HG02759 (cell line): ENCODE results near the gene RPL12.
"Not testable (repeated sequence)": the region's sequence is repeated elsewhere in the genome, so short reads cannot be mapped to it uniquely, and the experiment has no call there.

Experiments
- ATAC-seq: cut with Tn5 transposase; IDR thresholded peaks from one replicate; pipeline ENCODE4 v1.9.1; 2021; ENCODE audit warnings: mild to moderate bottlenecking, moderate library complexity; ENCODE audit not compliant: unreplicated experiment

The RPL12 gene

DNA sequence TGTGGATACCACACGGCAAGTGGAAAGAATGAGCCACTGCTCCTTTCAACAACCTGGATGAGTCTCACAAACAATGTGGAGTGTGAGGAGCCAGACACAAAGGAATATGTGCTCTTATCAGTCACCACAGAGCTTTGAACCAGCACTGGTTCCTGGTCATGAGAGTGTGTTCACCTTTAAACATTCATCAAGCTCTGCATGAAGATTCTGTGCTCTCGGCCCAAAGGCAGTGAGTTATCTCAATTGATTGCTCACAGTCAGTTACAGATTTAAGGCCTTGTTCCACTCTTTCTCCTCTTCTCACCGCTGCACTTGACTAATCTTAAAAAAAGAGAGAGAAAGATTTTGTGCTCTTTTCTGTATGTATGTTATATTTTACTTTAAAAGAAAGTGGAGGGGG is 19.5 kb upstream of the RPL12 start:
- no peak for ATAC-seq

DNA sequence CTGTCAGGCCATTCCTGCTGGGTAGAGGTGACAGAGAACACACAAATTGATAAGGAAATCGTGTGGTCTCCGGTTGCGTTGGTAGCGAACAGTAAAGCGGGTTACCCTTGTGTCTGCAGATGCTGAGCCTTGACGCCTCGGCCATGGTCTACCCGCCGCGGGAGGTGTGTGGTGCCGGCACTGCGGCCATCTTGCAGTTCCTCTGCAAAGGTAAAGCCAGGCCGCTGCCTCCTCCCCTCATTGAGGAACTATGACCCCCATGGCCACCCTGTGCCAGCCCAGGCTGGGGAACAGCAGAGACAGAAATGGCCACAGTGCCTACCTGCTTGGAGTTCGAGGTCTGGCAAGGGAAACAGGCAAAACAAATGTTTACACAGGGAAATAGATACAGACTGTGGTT is 16.4 kb upstream of the RPL12 start:
- no peak for ATAC-seq

DNA sequence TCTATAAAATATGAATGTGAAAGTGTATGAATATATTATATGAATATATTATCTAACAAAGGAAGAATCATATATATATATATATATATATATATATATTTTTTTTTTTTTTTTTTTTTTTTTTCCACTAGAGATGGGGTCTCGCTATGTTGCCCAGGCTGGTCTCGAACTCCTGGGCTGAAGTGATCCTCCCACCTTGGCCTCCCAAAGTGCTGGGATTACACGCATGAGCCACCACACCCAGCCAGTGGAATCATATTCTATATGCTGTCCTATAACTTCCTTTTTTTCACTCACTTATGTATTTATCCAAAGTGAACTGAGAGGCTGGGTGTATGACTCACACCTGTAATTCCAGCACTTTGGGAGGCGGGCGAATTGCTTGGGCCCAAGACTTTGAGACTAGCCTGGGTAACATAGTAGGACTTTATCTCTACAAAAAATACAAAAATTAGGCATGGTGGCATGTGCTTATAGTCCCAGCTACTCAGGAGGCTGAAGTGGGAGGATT is 15.3 kb upstream of the RPL12 start:
- not testable (repeated sequence) for ATAC-seq

DNA sequence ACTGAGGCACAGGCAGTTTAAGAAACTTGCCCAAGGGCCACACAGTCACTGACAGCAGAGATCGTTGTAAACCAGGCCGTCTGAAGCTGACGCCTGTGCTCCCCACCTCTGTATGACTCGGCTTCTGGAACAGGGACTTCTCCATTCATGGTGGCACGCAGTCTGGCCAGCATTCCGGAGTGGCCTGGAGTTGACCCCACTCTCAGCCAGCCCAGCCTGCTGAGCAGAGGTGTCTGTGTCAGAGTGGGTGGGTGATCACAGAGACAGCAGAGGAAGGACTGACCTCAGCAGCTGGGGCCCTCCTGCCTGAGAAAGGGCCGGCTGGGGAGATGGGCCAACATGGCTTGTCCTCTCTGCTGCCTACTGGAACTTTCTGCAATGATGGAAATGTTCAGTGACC is 12.7 kb upstream of the RPL12 start:
- no peak for ATAC-seq

DNA sequence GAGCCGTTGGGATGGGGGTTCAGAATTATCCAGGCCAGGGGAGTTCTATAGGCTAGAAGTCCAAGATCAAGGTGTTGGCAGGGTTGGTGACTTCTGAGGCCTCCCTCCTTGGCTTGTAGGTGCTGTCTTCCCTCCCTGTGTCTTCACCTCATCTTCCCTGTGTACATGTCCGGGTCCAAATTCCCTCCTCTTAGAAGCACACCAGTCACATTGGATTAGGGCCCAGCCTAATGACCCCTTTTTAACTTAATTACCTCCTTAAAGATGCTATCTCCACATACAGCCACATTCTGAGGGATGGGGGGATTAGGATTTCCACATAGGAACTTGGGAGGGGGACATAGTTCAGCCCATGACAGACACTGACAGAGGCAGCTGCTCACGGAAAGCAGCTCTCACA is 12.2 kb upstream of the RPL12 start:
- ATAC-seq, result no peak

DNA sequence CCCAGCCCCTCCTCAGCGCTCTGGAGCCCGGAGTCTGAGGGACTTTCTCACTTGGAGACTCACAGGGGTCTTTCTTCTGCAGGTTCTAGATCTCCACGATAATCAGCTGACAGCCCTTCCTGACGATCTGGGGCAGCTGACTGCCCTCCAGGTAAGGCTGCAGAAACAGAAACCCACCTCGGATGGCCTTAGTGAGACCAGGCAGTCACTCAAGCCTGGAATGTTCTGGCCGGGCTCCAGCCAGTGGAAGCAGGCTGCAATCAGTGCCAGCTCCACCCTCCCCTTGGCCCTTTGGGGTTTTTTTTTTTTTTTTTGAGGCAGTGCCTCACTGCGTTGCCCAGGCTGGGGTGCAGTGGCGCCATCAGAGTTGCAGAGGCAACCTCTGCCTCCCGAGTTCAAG is 7.7 kb upstream of the RPL12 start:
- no peak for ATAC-seq

DNA sequence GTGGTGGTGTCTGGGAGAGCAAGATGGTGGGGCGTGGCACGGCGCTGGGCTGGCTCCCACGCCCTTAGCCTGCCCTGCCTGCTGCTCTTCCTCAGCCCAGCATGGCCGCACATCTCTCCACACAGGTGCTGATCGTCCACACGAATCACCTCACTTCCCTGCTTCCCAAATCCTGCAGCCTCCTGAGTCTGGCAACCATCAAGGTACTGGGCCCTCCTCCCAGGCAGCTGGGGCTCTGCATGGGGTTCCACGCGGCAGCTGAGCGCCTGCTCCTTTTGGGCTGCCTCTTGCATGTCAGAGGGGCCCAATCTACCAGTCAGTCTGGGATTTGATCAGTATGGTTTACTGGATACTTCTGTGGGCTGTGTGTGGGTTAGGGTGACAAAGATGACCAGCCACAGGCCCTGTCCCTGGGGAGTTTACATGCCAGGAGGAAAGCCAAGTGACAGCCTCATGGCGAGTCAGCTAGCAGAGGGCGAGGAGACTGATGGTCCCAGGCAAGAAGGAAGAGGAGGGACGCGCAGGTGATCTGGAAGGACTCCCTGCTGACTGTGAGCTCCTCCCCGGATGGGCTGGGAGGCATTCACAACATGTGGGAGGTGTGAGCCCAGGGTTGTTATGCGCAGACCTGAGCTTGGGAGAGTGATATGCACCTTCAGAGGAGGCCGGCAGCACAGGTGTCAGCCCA is 6.1 kb upstream of the RPL12 start:
- ATAC-seq, result no peak

DNA sequence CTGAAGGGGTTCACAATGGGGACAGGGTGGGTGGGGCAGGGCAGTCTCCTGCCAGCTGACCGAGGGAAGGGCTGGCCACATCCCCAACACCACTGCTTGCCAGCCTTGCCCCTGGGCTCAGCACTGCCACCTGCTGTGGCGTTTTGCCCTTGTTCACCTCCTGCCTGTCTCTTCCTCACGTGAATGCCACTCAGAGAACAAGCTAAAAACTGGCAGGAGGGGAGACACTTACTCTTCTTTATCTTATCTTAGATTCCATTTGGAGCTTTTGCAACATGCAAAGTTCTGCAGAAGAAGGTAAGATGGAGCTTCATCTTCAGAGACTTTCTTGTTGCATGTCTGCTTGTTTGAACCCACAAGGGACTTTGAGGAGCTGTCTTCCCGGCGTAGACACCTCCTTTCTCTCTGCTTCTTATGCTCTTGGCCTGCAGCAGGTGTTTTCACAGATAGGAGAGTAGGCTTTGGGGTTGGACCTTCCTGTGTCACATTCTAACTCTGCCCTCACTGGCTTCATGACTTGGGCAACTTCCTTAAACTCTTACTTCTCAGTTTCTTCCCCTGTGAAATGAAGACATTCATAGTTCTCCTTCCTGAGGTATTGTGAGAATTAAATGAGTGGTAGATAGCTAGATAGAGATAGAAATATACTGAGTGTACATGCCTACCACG is 4.3 kb upstream of the RPL12 start:
- no peak for ATAC-seq

DNA sequence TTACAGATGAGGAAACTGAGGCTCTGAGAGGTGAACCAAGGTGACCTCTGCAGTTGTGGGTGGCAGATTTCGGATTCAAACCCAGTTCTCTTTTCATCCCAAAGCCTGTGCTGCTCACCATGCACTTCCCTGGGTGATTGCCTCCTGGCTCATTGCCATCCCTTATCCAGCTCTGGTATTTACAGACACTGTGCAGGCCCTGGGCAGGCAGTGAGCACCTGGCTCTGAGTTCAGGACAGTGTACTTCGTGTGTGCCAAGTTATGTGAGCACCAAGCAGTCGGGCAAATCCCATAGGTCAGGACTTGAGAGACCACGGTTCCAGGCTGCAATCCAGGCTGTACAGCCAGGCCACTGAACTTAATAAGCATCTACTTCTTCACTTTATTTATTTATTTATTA is 1.5 kb upstream of the RPL12 start:
- ATAC-seq, result no peak

DNA sequence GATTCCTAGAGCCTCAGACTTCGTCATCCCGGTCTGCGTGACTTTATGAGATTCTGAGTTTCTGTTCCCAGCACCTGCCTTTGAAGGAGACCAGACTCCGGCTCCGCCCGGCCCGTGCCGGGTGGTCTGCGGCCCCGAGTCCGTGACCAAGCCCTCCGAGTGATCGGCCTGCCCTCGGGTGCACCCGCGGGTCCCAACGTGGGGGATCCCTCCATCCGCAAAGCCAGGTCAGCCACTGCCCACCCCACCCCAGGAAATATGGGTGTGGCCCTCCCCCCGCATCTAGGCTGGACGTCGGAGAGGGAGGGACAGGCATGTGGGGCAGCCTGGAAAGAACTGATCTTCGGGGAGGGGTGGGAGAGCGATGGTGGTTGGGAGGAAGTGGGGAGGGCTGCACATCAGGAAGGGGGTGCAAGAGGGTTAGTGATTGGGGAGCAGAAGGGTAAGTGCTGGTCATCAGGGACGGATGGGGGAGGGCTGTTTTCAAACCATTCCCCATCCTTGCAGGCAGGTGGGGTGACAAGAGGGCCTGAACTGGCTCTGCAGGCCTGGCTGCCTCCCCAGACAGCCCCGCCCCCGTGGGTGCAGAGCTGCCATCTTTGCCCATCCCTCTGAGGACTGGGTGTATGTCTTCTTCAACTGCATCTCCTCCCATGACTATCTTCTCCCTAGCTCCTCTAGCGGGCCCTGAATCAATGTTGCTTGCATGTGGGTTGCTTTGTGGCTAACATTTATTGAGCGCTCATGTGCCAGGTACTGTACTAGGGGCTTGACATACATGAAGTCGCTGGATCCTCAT is 851 bp upstream of the RPL12 start:
- peak; percentile 4 for ATAC-seq

DNA sequence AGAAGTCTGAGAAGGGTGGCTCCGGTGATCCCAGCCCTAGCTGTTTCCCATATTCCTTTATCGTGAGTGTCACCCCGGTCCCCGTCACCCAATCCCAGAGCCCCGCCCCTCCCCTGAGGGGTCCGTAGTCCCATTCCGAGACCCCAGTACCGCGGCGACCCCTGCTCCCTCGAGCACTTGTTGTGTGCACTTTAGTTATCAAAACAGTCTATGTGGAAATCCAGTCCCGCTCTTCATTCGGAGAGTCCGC is 327 bp upstream of the RPL12 start:
- no peak for ATAC-seq

DNA sequence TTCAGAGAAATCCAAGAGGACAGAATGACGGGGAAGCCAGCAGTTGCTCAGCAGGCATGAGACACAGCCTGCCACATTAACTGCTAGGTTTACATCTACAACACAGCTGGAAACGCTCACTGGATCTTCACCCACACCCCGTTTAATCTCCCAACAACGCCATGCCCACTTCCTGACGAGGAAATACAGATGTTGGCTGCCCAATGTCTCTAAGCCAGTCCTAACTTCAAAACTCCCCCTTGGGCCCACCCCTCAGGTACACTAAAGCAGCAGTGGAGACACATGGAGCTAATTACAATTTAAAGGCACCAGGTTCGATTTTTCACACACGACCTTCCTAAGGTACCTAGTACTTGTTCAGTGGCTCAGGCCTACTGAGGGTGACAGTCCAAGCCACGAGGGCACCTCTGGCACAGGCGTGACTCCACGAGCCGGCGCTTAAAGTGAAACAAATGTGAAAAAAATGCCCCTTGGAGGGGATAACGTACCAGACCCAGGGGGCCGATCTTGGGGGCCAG is 904 bp downstream of the RPL12 start:
- no peak for ATAC-seq

DNA sequence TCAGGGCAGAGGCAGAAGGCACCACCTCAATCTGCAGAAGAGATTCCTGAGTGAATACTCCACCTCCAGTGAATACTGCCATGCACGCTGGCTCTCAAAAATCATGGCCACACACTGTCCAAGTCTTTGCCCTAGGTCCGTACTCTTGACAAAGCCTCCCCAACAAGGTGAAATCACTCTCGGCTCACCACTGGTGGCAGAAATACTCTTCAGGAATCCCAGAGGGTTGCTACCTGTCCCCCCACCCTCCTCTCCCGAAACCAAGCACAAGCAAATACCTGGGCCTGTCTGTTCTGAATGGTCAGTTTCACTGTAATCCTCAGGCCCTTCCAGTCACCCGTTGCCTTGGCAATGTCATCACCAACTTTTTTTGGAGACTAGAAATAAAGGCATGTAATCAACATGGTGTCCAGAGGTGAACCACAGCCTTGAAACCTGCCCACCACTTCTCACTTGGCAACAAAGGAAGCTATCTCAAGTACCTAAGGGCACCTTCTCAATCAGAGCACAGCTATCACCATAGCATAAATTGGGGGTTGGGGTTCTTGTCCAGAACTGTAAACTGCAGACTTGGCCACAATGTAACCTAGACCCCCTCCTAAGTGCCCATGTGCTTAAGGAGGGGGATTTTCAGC is 1.8 kb downstream of the RPL12 start:
- ATAC-seq, result no peak

DNA sequence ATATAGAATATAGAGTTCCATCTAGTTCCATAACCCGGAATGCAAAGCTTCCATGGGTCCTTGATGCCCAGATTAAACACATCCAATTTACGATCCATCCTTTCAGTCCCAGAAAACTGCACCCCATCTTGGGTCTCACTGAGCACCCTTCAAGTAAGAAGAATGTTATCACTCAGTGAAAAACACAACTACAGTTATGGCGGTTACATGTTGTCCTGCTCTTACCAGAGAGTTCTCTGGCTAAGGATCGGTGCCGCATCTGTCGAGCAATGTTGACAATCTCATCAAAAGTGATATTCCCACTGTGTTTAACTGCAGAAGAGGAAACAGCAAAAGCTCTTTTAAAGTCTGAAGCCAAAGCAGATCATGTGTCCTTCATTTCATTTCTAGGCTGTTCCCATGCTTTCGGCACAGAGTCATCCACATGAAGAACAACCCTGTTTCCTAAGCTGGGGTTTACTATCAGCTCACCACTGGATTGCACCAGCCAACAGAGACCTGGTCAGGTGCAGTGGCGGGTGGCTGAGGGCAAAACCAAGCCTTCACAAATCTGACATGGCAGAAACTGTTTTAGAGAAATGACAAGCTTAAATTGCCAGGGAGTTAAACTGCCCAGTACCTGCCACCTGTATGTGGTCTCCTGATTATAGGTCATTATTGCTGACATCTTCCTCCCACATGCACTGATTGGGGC is 2.9 kb downstream of the RPL12 start:
- ATAC-seq, result no peak

DNA sequence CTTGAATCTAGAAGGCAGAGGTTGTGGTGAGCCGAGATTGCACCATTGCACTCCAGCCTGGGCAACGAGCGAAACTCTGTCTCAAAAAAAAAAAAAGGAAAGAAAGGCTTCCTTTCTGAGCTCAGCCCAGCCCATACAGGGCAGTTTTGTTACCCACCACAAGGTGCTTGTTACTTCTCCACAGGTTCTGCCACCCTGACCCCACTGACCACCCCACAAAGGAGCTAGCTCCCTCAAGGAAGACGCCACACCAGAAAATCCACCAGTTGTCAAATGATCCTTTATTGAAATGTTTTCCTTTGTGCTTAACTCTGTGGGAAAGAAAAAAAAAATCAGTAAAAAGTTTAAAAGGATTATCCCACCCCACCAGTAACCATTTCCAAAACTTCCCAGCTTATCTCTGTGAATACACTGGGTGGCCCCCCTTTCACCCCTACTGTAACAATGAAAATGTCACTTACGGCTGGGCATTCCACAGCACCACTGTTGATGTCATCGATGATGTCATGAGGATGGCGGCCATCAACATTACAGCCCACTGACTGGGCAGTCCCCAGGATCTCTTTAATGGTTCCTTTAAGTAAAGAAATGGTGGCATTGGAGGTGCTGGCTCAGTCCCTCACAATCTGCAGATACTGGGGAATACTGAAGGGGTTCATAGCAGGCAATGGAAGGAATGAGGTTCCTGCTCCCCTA is 3.6 kb downstream of the RPL12 start:
- ATAC-seq, result no peak

DNA sequence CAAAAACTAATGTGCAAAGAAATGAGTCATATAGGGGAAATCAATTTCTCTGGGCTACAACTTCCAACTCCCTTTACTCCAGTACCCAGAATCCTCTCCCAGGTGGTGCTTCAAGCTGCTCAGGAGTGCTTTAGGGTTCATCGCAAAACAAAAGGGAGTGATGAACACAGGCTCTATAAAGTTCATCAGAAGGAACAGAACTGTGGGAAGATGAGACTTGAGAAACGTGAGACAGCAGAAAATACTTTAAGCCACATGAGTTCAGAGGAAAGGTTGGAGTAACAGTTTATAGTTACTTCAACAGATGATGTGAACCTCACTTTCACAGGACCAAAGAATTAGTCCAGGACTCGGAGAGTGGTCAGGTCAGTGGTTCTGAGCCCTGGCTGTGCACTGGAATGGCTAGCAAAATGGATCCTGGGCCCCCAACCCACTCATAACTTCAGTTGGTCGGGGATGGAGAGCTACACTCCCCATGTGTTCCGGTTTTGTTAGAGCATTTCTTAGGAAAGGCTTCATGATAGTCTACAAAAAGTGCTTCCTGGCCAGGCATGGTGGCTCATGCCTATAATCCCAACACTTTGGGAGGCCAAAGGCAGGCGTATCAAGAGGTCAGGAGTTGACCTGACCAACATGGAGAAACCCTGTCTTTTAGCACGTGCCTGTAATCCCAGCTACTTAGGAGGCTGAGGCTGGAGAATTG is 4.3 kb downstream of the RPL12 start:
- ATAC-seq, result no peak

DNA sequence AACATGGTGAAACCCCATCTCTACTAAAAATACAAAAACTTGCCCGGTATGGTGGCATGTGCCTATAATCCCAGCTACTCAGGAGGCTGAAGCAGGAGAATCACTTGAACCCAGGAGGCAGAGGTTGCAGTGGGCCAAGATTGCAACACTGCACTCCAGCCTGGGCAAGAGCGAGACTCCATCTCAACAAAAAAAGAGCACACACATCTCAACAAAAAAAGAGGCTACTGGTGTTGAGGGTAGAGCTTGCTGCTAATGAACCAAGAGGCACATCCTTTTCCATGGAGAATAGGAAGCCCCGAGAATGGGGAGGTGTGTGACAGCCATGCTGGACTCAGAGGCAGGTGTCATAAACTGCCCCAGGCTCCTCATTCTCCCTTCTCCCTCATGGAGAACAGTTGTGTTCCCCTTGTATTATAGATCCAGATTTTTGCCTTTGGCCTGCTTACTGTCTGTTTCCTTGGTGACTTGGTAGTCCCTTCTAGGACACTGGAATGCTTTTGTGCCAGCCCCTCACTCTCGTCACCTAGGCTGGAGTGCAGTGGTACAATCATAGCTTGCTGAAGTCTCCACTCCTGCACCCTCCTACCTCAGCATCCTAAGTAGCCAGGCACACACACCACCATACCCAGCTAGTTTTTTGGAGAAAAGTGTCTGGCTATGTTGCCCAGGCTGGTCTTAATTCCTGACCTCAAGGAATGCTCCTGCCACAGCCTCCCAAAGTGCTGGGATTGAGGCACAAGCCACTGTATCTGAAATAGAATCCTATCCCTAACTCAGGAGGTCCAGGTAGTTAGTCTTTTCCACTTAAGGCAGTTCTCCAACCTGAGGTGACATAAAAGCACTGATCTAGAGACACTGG is 5.1 kb downstream of the RPL12 start:
- no peak for ATAC-seq

DNA sequence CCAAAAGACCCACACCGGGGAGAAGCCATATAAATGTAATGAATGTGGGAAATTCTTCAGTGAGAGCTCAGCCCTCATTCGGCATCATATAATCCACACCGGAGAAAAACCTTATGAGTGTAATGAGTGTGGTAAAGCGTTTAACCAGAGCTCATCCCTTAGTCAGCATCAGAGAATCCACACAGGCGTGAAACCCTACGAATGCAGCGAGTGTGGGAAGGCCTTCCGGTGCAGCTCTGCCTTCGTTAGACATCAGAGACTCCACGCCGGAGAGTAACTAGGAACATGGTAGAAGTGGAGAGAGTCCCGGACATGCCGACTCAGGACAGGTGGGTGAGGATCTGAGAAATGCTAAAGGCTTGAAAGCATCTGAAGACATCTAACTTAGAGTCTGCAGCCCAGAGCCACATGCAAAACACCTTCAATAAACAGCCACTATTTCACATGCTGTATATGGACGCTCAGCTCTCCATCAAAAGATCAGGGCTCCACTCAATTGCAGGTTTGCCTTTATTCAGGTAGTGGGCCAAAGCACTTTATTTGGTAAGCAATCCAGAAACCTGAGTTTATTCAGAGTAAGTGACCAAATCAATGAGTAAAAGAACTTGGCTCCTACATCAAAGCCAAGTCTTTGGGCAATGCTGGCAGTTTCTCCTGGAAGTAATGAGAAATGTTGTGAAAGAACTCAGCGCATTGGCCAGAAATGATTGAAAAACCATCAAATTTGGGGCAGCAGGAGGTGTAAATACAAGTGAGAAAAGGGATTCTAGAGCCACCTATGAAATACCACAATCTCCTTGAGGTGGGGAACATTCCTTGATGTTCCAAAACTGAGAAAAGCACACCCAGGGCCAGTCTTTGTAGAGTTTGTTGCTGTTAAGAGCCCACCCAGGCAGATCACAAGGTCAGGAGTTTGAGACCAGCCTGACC is 6.0 kb downstream of the RPL12 start:
- ATAC-seq, result no peak
